Tibial nerve (tissue), 4 donors: ENCODE measurements around the gene EXD3.

ENCODE experiments used
- EP300 ChIP-seq, 2 donors: sonication (generic); formaldehyde crosslinking; IDR thresholded peaks; one replicate each; pipeline ENCODE4 v1.6.1; 2017; ENCODE audit warnings: antibody characterized with exemption in 2 of 2, mild to moderate bottlenecking in 1 of 2
- POLR2A ChIP-seq, 2 donors: fragments of 450-650 bp; IDR thresholded peaks; one replicate each; pipeline ENCODE4 v1.6.1; 2017; ENCODE audit warnings: antibody characterized with exemption in 2 of 2, mild to moderate bottlenecking in 2 of 2, moderate library complexity in 2 of 2
- TF ChIP-seq, protein P1 (sequence below), 5 experiments: fragments of 200-600 bp in 3 of 5; fragments of 450-650 bp in 2 of 5; sonication (generic) in 3 of 5; IDR thresholded peaks; one replicate each; pipeline ENCODE4 v1.5.1; 2016 to 2019; ENCODE audit warnings: antibody characterized with exemption in 5 of 5, mild to moderate bottlenecking in 3 of 5, moderate library complexity in 2 of 5

DNA sequence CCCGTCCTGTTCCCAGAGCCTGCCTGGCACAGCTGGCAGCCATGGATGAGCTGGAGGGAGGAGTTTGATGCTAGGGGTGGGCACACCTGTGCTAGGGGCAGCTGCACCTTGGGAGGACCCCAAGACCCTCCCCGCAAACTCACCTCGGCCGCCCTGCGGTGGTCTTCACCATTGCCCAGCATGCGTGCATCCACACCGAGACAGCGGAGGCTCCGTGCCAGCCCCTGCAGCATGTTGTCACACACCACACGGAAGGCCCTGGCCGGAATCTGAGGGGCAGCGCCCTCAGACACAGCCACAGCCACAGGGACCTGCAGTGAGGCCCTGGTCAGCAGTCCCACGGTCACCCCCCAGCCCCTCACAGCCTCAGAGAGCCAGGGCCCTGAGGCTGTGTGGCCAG is 75.0 kb downstream of the EXD3 start:
- TF ChIP-seq, protein P1, sequence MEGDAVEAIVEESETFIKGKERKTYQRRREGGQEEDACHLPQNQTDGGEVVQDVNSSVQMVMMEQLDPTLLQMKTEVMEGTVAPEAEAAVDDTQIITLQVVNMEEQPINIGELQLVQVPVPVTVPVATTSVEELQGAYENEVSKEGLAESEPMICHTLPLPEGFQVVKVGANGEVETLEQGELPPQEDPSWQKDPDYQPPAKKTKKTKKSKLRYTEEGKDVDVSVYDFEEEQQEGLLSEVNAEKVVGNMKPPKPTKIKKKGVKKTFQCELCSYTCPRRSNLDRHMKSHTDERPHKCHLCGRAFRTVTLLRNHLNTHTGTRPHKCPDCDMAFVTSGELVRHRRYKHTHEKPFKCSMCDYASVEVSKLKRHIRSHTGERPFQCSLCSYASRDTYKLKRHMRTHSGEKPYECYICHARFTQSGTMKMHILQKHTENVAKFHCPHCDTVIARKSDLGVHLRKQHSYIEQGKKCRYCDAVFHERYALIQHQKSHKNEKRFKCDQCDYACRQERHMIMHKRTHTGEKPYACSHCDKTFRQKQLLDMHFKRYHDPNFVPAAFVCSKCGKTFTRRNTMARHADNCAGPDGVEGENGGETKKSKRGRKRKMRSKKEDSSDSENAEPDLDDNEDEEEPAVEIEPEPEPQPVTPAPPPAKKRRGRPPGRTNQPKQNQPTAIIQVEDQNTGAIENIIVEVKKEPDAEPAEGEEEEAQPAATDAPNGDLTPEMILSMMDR (IDR thresholded peaks at IDR 0.05): no peak
- TF ChIP-seq POLR2A (IDR thresholded peaks at IDR 0.05) (no peak), EP300 (IDR thresholded peaks at IDR 0.05) (no peak)
